GM12878 (cell line): ENCODE data around the gene BICRAL. TPM values are rescaled to one million over a fixed set of nuclear protein-coding genes. Genes with fewer than 3 reads are reported as not detected.

Experiments
- BHLHE40 ChIP-seq, 2 experiments: fragments of 450-650 bp in 1 of 2; IDR thresholded peaks; 2 replicates each; pipeline ENCODE4 v1.6.1; 2011 to 2017; ENCODE audit warnings: low read depth in 2 of 2, borderline replicate concordance in 1 of 2, improper control_type of control experiment in 1 of 2, low read length in 1 of 2, mild to moderate bottlenecking in 1 of 2
- CREM ChIP-seq: IDR thresholded peaks from 2 replicates; pipeline ENCODE4 v1.6.1; 2014; ENCODE audit warnings: antibody characterized with exemption, low read depth
- CTCF ChIP-seq, 3 experiments: IDR thresholded peaks in 2 of 3; conservative IDR thresholded peaks in 1 of 3; 2 replicates each; pipeline ENCODE4 v1.5.1; 2011; ENCODE audit warnings: low read depth in 3 of 3, low read length in 3 of 3, mild to moderate bottlenecking in 3 of 3, control low read depth in 2 of 3, moderate library complexity in 2 of 3, inconsistent platforms in 1 of 3, mixed read lengths in 1 of 3; ENCODE audit not compliant: control insufficient read depth in 2 of 3, insufficient read depth in 1 of 3; ENCODE audit errors: extremely low read depth in 1 of 3
- DPF2 ChIP-seq: fragments of 450-650 bp; IDR thresholded peaks from 2 replicates; pipeline ENCODE4 v1.6.1; 2017; ENCODE audit warnings: mild to moderate bottlenecking
- FOS ChIP-seq: IDR thresholded peaks from 3 replicates; pipeline ENCODE4 v1.6.1; 2011; ENCODE audit warnings: borderline replicate concordance; ENCODE audit not compliant: insufficient read length; ENCODE audit errors: extremely low read depth
- MXI1 ChIP-seq: fragments of 150-350 bp; IDR thresholded peaks from 2 replicates; pipeline ENCODE4 v1.6.1; 2011; ENCODE audit warnings: low read depth, mild to moderate bottlenecking, inconsistent platforms, low read length, improper control_type of control experiment
- NFIC ChIP-seq: IDR thresholded peaks from 2 replicates; pipeline ENCODE4 v1.6.1; 2012; ENCODE audit warnings: low read depth, mild to moderate bottlenecking, inconsistent platforms, low read length, moderate library complexity
- NKRF ChIP-seq: fragments of 450-650 bp; conservative IDR thresholded peaks from 2 replicates; pipeline ENCODE4 v1.6.1; 2017; ENCODE audit warnings: mild to moderate bottlenecking, moderate library complexity
- NR2C2 ChIP-seq: IDR thresholded peaks from 2 replicates; pipeline ENCODE4 v1.6.1; 2011; ENCODE audit warnings: borderline replicate concordance, low read depth; ENCODE audit not compliant: control insufficient read depth, insufficient read length
- PAX8 ChIP-seq: fragments of 450-650 bp; IDR thresholded peaks from 2 replicates; pipeline ENCODE4 v1.6.1; 2017; ENCODE audit warnings: mild to moderate bottlenecking, moderate library complexity
- PKNOX1 ChIP-seq: fragments of 450-650 bp; IDR thresholded peaks from 2 replicates; pipeline ENCODE4 v1.6.1; 2016; ENCODE audit warnings: mild to moderate bottlenecking
- POLR2A ChIP-seq: IDR thresholded peaks from 2 replicates; pipeline ENCODE4 v1.6.1; 2011; ENCODE audit warnings: low read depth, mild to moderate bottlenecking, low read length
- RUNX3 ChIP-seq: IDR thresholded peaks from 2 replicates; pipeline ENCODE4 v1.6.1; 2012; ENCODE audit warnings: low read length, inconsistent platforms
- SIX5 ChIP-seq: IDR thresholded peaks from 2 replicates; pipeline ENCODE4 v1.6.1; 2011; ENCODE audit warnings: mild to moderate bottlenecking, low read depth, low read length, moderate library complexity; ENCODE audit not compliant: severe bottlenecking
- SMARCA5 ChIP-seq: fragments of 450-650 bp; IDR thresholded peaks from 2 replicates; pipeline ENCODE4 v1.6.1; 2017; ENCODE audit warnings: mild to moderate bottlenecking
- SMC3 ChIP-seq: IDR thresholded peaks from 2 replicates; pipeline ENCODE4 v1.6.1; 2011; ENCODE audit warnings: low read length, improper control_type of control experiment, borderline replicate concordance
- SP1 ChIP-seq: IDR thresholded peaks from one replicate; pipeline ENCODE4 v1.6.1; 2011; ENCODE audit warnings: low read depth, low read length
- SRF ChIP-seq, 2 experiments: IDR thresholded peaks; 2 replicates each; pipeline ENCODE4 v1.6.1; 2011; ENCODE audit warnings: low read depth in 2 of 2, low read length in 2 of 2, mild to moderate bottlenecking in 1 of 2, moderate library complexity in 1 of 2
- STAT1 ChIP-seq: fragments of 450-650 bp; conservative IDR thresholded peaks from 2 replicates; pipeline ENCODE4 v1.6.1; 2014; ENCODE audit warnings: antibody characterized with exemption, mild to moderate bottlenecking
- YY1 ChIP-seq: IDR thresholded peaks from 2 replicates; pipeline ENCODE4 v1.6.1; 2011; ENCODE audit warnings: low read depth, mild to moderate bottlenecking, low read length
- ZBTB4 ChIP-seq: fragments of 450-650 bp; formaldehyde crosslinking; IDR thresholded peaks from 2 replicates; pipeline ENCODE4 v1.4.0; 2022; ENCODE audit warnings: mild to moderate bottlenecking, moderate library complexity
- ZNF217 ChIP-seq: fragments of 450-650 bp; IDR thresholded peaks from 2 replicates; pipeline ENCODE4 v1.6.1; 2017; ENCODE audit warnings: antibody characterized with exemption, mild to moderate bottlenecking
- ZNF24 ChIP-seq: fragments of 450-650 bp; IDR thresholded peaks from 2 replicates; pipeline ENCODE4 v1.6.1; 2017; ENCODE audit warnings: antibody characterized with exemption, mild to moderate bottlenecking
- polyA plus RNA-seq, 11 experiments: library from polyadenylated mRNA; depleted of rRNA in 4 of 11; unstranded in 6 of 11; stranded (reverse) in 5 of 11; fragments of >200 nt; fragmentation: Nextera tagmentation in 4 of 11; fragmentation: Illumina TruSeq in 1 of 11; extraction: Ambion mirVana in 4 of 11; extraction: Trizol in 1 of 11; gene quantifications; 1 replicate in 1 of 11; 2 replicates in 10 of 11; pipeline versions ENCODE4 v1.2.1 to v1.2.3, GENCODE V29; 2011 to 2016; ENCODE audit warnings: inconsistent platforms in 2 of 11, missing spikeins in 2 of 11, low read depth in 1 of 11
- total RNA-seq, 4 experiments: library from RNA; depleted of rRNA in 3 of 4; stranded (reverse); fragments of >200 nt in 3 of 4; fragmentation: Illumina TruSeq in 1 of 4; extraction: Trizol in 1 of 4; gene quantifications; 2 replicates each; pipeline versions ENCODE4 v1.2.1 to v1.2.3, GENCODE V29; 2013 to 2021

Gene BICRAL
- total and polyA plus RNA-seq, 10 of the 15 experiments (the other 5 are each of a cell fraction or from before 2014, with no cell fraction given), result 1.9 to 16.6 (median 8.5) TPM

- no peak for TF ChIP-seq ZBTB4 (CRISPR knock-in tag)
- TF ChIP-seq NKRF, result peak; percentile 53; the same call in 1 of the 2 replicates
- 0 out of 4 replicates have a peak, but pooled peaks of 1 of the 2 experiments have one; percentile 15 for TF ChIP-seq SRF (IDR thresholded peaks at IDR 0.05; ENCODE audit: low read depth in 2 of 2, low read length in 2 of 2)
- no peak for TF ChIP-seq SIX5
- peak; percentile 97 for TF ChIP-seq YY1
- peak; percentile 77 for TF ChIP-seq CREM
- TF ChIP-seq FOS, result peak; percentile 23
- peak; percentile 77 for TF ChIP-seq SP1
- TF ChIP-seq POLR2A, result peak; percentile 99
- TF ChIP-seq STAT1, result 0 out of 2 replicates have a peak, but pooled peaks have one; percentile 77
- TF ChIP-seq DPF2, result peak; percentile 35
- TF ChIP-seq RUNX3, result no peak
- 0 out of 2 replicates have a peak, but pooled peaks have one; percentile 61 for TF ChIP-seq PAX8
- TF ChIP-seq CTCF (IDR thresholded peaks at IDR 0.05 in 2 of 3, conservative IDR thresholded peaks at IDR 0.05 in 1 of 3; ENCODE audit: control insufficient read depth in 2 of 3, extremely low read depth in 1 of 3, insufficient read depth in 1 of 3, low read depth in 3 of 3, low read length in 3 of 3), result no peak
- no peak for TF ChIP-seq NFIC
- TF ChIP-seq SMARCA5, result no peak
- TF ChIP-seq NR2C2, result no peak
- TF ChIP-seq ZNF217, result no peak
- peak; percentile 21 for TF ChIP-seq MXI1
- TF ChIP-seq PKNOX1, result peak; percentile 56; the same call in 1 of the 2 replicates
- TF ChIP-seq SMC3, result no peak
- no peak for TF ChIP-seq BHLHE40 (IDR thresholded peaks at IDR 0.05; ENCODE audit: borderline replicate concordance in 1 of 2, low read depth in 2 of 2, low read length in 1 of 2)
- no peak for TF ChIP-seq ZNF24
Observed at GRCh38 chr6:42745640-42746462, 36.0 kb upstream of the BICRAL start, which contains the start of gene TBCC (continued).
